ENCODE results near the gene PHF19. TPM values are rescaled to one million over a fixed set of nuclear protein-coding genes. Genes with fewer than 3 reads are reported as not detected.
A peak's percentile ranks its signal among the peaks of the same experiment; 100 is the strongest.

Gene PHF19
- total RNA-seq, 2 donors from 2014 or later = 19.9 to 37.6 TPM

GRCh38 chr9:120878188-120879130, 1.5 kb upstream of the PHF19 start:
- Histone ChIP-seq H3K4me3 (no peak overlapping the region), H3K36me3 (no peaks in the 10 kb centered on the region), H3K4me1 (replicated peaks) (no peaks in the 10 kb centered on the region), H3K27ac (peak overlapping the region in 1 of 2 donors; percentile 91), H3K27me3 (replicated peaks; ENCODE audit: insufficient read depth) (no peaks in the 10 kb centered on the region), H3K9me3 (no peaks in the 10 kb centered on the region)
- DNase-seq (ENCODE audit: low spot score) = no peak
- intact Hi-C loops (cut with DNase I) = loop anchor here (5.0 to 10.0 kb wide), 2 partner anchors 124 to 194 kb away; partner anchors contain the start of gene CNTRL
- no peak for TF ChIP-seq POLR2A (IDR thresholded peaks at IDR 0.05)
- no peak for TF ChIP-seq POLR2AphosphoS5 (IDR thresholded peaks at IDR 0.05)
- no peak for TF ChIP-seq CTCF (IDR thresholded peaks at IDR 0.05)
- 78% methylated on average over 8 of the region's 8 CpGs for WGBS

- intact Hi-C loops (cut with DNase I) = loop anchor here (2.0 to 10.0 kb wide), 3 partner anchors 59 to 195 kb away; partner anchors contain the start of gene CNTRL
- peak; percentile 32 for DNase-seq (ENCODE audit: low spot score)
- TF ChIP-seq POLR2A (IDR thresholded peaks at IDR 0.05) (peak; percentile 13), CTCF (IDR thresholded peaks at IDR 0.05) (peak in 1 of 4 experiments; percentile 19), POLR2AphosphoS5 (IDR thresholded peaks at IDR 0.05) (peak; percentile 6)
- Histone ChIP-seq H3K36me3 (no peaks in the 10 kb centered on the region), H3K27ac (peak overlapping the region; percentile 91 to 92), H3K4me1 (replicated peaks) (no peaks in the 10 kb centered on the region), H3K4me3 (peak overlapping the region; percentile 52 to 63), H3K9me3 (no peaks in the 10 kb centered on the region), H3K27me3 (replicated peaks; ENCODE audit: insufficient read depth) (no peaks in the 10 kb centered on the region)
- 2% methylated on average over 44 of the region's 63 CpGs for WGBS
Observed at GRCh38 chr9:120877276-120878034, 467 bp upstream of the PHF19 start.

GRCh38 chr9:120875954-120876841, 790 bp downstream of the PHF19 start:
- 2% methylated on average over 61 of the region's 65 CpGs for WGBS
- peak overlapping the region; percentile 52 to 63 for H3K4me3 ChIP-seq
- H3K27me3 ChIP-seq (replicated peaks; ENCODE audit: insufficient read depth) = no peaks in the 10 kb centered on the region
- intact Hi-C loops (cut with DNase I) = loop anchor here (2.0 to 10.0 kb wide), 3 partner anchors 61 to 196 kb away; partner anchors contain the start of gene CNTRL
- H3K9me3 ChIP-seq = no peaks in the 10 kb centered on the region
- H3K36me3 ChIP-seq = no peaks in the 10 kb centered on the region
- no peaks in the 10 kb centered on the region for H3K4me1 ChIP-seq (replicated peaks)
- TF ChIP-seq CTCF (IDR thresholded peaks at IDR 0.05) = peak in 2 of 4 experiments; percentile 2 to 13
- TF ChIP-seq POLR2AphosphoS5 (IDR thresholded peaks at IDR 0.05) = peak; percentile 61
- peak; percentile 36 for TF ChIP-seq POLR2A (IDR thresholded peaks at IDR 0.05)
- H3K27ac ChIP-seq = peak overlapping the region; percentile 91 to 92
- DNase-seq (ENCODE audit: low spot score) = peak; percentile 64

GRCh38 chr9:120875643-120875953, 1.4 kb downstream of the PHF19 start:
- Histone ChIP-seq H3K36me3 (no peaks in the 10 kb centered on the region), H3K9me3 (no peaks in the 10 kb centered on the region), H3K27ac (peak overlapping the region; percentile 91 to 92), H3K27me3 (replicated peaks; ENCODE audit: insufficient read depth) (no peaks in the 10 kb centered on the region), H3K4me1 (replicated peaks) (no peaks in the 10 kb centered on the region), H3K4me3 (no peak overlapping the region)
- DNase-seq (ENCODE audit: low spot score) = no peak
- TF ChIP-seq POLR2A (IDR thresholded peaks at IDR 0.05) (no peak), POLR2AphosphoS5 (IDR thresholded peaks at IDR 0.05) (no peak), CTCF (IDR thresholded peaks at IDR 0.05) (no peak)
- 41% methylated on average over 7 of the region's 7 CpGs for WGBS
- intact Hi-C loops (cut with DNase I) = loop anchor here (5.0 to 10.0 kb wide), 2 partner anchors 121 to 197 kb away; partner anchors contain the start of gene CNTRL
